Measurements from ENCODE around the gene KCNC3. TPM values are rescaled to one million over a fixed set of nuclear protein-coding genes. Genes with fewer than 3 reads are reported as not detected.

KCNC3 gene
- total RNA-seq, 2 experiments from 2014 or later: 4.2 to 4.3 TPM

DNA sequence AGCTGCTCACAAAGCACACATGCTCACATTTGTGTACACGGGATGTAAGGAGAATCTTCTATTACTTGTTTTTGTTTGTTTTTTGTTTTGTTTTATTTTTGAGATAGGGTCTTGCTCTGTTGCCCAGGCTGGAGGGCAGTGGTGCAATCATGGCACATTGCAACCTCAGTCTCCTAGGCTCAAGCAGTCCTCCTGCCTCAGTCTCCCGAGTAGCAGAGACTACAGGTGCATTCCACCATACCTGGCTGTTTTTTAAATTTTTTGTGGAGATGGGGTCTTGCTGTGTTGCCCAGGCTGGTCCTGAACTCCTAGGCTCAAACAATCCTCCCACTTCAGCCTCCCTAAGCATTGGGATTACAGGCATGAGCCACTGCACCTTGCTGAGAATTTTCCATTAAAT, 41.8 kb downstream of the KCNC3 start:
- H3K4me3 Mint-ChIP-seq: no peak overlapping the region

DNA sequence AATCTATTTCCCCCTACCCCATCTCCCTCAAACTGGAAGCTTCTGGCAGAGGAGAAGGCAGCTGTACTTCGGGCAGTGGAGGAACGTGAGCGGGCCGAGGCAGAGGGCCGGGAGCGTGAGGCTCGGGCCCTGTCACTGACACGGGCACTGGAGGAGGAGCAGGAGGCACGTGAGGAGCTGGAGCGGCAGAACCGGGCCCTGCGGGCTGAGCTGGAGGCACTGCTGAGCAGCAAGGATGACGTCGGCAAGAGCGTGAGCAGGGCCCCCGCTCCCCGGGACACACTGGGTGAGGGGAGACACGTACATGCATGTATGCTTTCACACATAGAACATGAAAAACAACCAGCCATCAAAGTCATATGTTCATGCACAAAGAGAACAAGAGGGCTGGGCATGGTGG, 42.7 kb downstream of the KCNC3 start:
- H3K27me3 Mint-ChIP-seq: peaks cover 9% of the 10 kb centered on the region
- H3K27ac Mint-ChIP-seq: no peak overlapping the region
- POLR2A ChIA-PET: no interaction called here

More for the DNA sequence above, 41.8 kb downstream of the KCNC3 start:
- peaks cover 11% of the 10 kb centered on the region for H3K9me3 Mint-ChIP-seq
- no peaks in the 10 kb centered on the region for H3K4me1 Mint-ChIP-seq
- no peaks in the 10 kb centered on the region for H3K36me3 Mint-ChIP-seq (ENCODE audit: low read depth)
- no peak for DNase-seq
- CTCF ChIA-PET: no interaction called here
- H3K27ac Mint-ChIP-seq: no peak overlapping the region
- peaks cover 9% of the 10 kb centered on the region for H3K27me3 Mint-ChIP-seq
- POLR2A ChIA-PET: no interaction called here

DNA sequence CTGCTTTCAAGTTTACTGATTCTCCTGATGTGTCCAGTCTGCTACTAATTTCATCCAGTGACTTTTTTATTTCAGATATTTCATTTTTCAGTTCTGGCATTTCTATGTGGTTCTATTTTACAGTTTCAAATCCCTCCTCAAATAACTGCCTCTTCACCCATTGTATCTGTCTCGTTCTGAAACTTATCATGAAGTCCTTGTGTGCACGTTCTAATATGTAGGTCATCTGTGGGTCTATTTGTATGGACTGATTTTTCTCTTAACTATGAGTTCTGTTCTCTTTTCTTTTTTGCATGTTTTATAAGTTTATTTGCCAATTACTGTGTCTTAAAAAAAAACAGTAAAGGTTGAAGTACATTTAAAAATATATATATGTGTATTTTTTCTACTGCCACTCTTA, 43.3 kb downstream of the KCNC3 start:
- Mint-ChIP-seq H3K36me3 (ENCODE audit: low read depth) (no peaks in the 10 kb centered on the region), H3K27me3 (peaks cover 9% of the 10 kb centered on the region), H3K27ac (no peak overlapping the region), H3K4me3 (no peak overlapping the region), H3K9me3 (peaks cover 11% of the 10 kb centered on the region), H3K4me1 (no peaks in the 10 kb centered on the region)
- ChIA-PET CTCF (no interaction called here), POLR2A (no interaction called here)
- DNase-seq: no peak

More for the DNA sequence above, 42.7 kb downstream of the KCNC3 start:
- no peak for DNase-seq
- no peak overlapping the region for H3K4me3 Mint-ChIP-seq
- no peaks in the 10 kb centered on the region for H3K36me3 Mint-ChIP-seq (ENCODE audit: low read depth)
- H3K9me3 Mint-ChIP-seq: peaks cover 11% of the 10 kb centered on the region
- H3K4me1 Mint-ChIP-seq: no peaks in the 10 kb centered on the region
- CTCF ChIA-PET: no interaction called here

DNA sequence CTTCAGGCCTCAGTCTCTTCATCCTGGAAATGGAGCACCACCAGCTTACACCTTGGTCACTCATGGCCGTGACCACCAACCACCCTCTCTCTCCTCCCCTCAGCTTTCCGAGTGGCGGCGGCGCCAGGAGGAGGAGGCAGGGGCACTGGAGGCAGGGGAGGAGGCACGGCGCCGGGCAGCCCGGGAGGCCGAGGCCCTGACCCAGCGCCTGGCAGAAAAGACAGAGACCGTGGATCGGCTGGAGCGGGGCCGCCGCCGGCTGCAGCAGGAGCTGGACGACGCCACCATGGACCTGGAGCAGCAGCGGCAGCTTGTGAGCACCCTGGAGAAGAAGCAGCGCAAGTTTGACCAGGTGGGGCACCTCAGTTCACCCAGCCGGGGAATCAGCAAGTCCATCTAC, 47.7 kb downstream of the KCNC3 start:
- Mint-ChIP-seq H3K9me3 (peaks cover 4% of the 10 kb centered on the region), H3K27me3 (peaks cover 5% of the 10 kb centered on the region), H3K4me1 (no peaks in the 10 kb centered on the region), H3K27ac (no peak overlapping the region), H3K36me3 (ENCODE audit: low read depth) (no peaks in the 10 kb centered on the region), H3K4me3 (no peak overlapping the region)
- POLR2A ChIA-PET: no interaction called here
- CTCF ChIA-PET: no interaction called here
- no peak for DNase-seq

DNA sequence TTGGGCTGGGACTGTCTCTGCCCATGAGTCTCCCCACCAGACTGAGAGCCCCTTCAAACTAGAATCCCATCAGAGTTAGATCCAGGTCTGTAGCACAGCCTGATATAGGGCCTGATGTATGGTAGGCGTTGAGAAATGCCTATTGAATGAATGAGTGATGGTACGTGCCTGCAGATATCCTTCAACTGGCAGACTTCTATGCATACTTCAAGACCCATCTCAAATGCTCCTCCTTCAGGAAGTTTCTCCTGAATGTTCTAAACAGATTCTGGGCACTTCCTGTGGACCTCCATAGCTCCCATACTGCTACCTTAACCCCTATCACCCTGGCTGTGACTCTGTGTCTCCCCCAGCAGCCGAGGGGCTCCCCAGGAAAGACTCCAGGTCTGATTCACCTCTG, 48.2 kb downstream of the KCNC3 start:
- CTCF ChIA-PET: no interaction called here
- Mint-ChIP-seq H3K4me1 (no peaks in the 10 kb centered on the region), H3K4me3 (no peak overlapping the region), H3K27ac (no peak overlapping the region), H3K9me3 (peaks cover 4% of the 10 kb centered on the region), H3K36me3 (ENCODE audit: low read depth) (no peaks in the 10 kb centered on the region), H3K27me3 (peaks cover 5% of the 10 kb centered on the region)
- POLR2A ChIA-PET: no interaction called here
- no peak for DNase-seq

DNA sequence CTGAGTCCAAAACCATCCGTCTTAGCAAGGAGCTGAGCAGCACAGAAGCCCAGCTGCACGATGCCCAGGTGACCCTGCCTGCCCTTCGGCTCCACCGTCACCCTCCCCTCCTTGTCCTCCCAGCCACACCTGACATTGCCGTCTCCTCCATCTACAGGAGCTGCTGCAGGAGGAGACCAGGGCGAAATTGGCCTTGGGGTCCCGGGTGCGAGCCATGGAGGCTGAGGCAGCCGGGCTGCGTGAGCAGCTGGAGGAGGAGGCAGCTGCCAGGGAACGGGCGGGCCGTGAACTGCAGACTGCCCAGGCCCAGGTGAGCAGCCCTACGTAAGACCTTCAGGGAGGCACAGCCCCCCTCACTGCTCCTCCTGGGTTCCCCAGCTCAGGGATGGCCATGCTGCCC, 49.1 kb downstream of the KCNC3 start:
- H3K27ac Mint-ChIP-seq: no peak overlapping the region
- H3K4me1 Mint-ChIP-seq: no peaks in the 10 kb centered on the region
- H3K36me3 Mint-ChIP-seq (ENCODE audit: low read depth): no peaks in the 10 kb centered on the region
- DNase-seq: no peak
- ChIA-PET CTCF (no interaction called here), POLR2A (no interaction called here)
- H3K9me3 Mint-ChIP-seq: no peaks in the 10 kb centered on the region
- H3K27me3 Mint-ChIP-seq: peaks cover 1% of the 10 kb centered on the region
- no peak overlapping the region for H3K4me3 Mint-ChIP-seq

DNA sequence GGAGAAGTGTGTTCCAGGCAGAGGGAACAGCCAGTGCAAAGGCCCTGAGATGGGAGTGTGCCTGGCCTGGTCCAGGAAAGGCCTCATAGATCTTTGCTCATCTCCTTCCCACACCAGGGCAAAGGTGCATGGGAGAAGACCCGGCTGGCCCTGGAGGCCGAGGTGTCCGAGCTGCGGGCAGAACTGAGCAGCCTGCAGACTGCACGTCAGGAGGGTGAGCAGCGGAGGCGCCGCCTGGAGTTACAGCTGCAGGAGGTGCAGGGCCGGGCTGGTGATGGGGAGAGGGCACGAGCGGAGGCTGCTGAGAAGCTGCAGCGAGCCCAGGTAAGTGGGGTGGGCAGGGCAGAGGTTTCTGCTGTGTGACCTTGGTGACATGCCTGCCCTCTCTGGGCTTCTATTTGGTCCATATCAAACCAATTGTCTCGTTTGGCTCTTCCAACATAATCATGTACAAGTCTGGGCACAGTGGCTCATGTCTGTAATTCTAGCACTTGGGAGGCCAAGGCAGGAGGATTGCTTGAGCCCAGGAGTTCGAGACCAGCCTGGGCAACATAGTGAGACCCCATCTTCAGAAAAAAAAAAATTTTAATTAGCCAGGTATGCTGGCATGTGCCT, 51.1 kb downstream of the KCNC3 start:
- Mint-ChIP-seq H3K36me3 (ENCODE audit: low read depth) (no peaks in the 10 kb centered on the region), H3K4me3 (no peak overlapping the region), H3K27ac (no peak overlapping the region), H3K9me3 (no peaks in the 10 kb centered on the region), H3K4me1 (no peaks in the 10 kb centered on the region), H3K27me3 (no peaks in the 10 kb centered on the region)
- ChIA-PET POLR2A (no interaction called here), CTCF (no interaction called here)
- no peak for DNase-seq

DNA sequence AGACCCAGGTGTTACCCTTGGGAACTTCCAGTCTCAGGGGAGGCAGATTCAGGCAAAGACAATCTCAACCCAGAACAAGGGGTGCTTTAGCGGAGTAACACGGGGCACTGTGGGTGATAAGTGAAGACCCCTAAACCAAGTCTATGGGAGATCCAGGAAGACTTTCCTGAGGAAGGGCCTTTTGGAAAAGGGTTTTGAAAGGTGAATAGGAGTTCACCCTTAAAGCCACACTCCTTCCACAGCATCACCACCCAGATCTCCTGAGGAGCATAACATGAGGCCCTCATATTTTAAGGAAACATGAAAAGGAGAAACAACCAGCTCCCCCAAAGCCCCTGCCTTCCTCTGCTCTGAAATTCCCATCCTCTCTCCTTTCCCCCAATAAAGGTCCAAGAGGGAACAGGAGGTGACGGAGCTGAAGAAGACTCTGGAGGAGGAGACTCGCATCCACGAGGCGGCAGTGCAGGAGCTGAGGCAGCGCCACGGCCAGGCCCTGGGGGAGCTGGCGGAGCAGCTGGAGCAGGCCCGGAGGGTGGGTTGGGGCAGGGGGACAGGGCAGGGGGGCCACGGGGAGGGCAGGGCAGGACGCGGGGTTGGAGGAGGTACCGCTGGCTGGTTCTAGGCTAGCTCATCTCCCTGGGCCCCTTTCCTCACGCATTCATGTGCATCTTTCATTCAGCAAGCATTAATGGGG, 52.7 kb downstream of the KCNC3 start:
- no peaks in the 10 kb centered on the region for H3K36me3 Mint-ChIP-seq (ENCODE audit: low read depth)
- H3K27ac Mint-ChIP-seq: no peak overlapping the region
- ChIA-PET CTCF (no interaction called here), POLR2A (no interaction called here)
- H3K4me1 Mint-ChIP-seq: no peaks in the 10 kb centered on the region
- H3K4me3 Mint-ChIP-seq: no peak overlapping the region
- no peaks in the 10 kb centered on the region for H3K9me3 Mint-ChIP-seq
- no peaks in the 10 kb centered on the region for H3K27me3 Mint-ChIP-seq
- DNase-seq: no peak

DNA sequence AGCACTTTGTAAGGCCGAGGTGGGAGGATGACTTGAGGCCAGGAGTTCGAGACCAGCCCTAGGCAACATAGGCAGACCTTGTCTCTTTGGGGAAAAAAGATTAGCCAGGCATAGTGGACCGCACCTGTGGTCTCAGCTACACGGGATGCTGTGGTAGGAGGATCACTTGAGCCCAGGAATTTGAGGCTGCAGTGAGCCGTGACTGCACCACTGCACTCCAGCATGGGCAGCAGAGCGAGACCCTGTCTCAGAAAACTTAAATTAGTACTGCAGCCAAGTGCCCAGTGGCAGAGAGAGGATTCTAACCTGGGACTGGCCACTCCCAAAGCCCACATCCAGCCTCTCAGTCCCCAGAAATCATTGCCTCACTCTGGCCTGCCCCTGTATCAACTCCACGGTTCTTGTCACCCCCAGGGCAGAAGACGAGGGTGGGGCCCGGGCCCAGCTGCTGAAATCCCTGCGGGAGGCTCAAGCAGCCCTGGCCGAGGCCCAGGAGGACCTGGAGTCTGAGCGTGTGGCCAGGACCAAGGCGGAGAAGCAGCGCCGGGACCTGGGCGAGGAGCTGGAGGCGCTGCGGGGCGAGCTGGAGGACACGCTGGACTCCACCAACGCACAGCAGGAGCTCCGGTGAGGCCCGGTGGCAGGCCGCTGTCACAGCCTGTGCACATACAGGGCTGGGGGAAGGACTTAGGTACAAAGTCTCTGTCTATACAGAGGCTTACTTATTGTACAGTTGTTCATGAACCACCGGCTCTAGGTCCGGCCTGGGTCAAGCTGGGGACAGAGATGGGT, 53.4 kb downstream of the KCNC3 start:
- Mint-ChIP-seq H3K4me1 (no peaks in the 10 kb centered on the region), H3K27ac (no peak overlapping the region), H3K27me3 (no peaks in the 10 kb centered on the region), H3K36me3 (ENCODE audit: low read depth) (no peaks in the 10 kb centered on the region), H3K4me3 (no peak overlapping the region), H3K9me3 (no peaks in the 10 kb centered on the region)
- ChIA-PET POLR2A (no interaction called here), CTCF (no interaction called here)
- no peak for DNase-seq

DNA sequence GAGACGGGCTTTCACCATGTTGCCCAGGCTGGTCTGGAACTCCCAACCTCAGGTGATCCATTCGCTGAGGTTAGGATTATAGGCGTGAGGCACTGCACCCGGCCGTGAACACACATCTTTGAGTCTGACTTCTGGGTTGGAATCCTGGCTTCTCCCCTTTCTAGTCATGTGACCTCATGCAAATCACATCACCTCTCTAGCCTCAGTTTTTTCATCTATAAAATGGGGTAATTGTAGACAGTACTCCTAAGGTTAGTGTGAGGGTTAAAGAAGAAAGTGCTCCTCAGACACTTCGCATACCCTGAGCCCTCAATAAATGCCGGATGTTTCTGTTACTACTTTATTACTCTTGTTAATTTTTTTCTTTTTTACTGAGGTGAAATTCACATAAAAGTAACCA, 55.4 kb downstream of the KCNC3 start:
- ChIA-PET POLR2A (no interaction called here), CTCF (interaction anchor here (1.2 to 1.4 kb wide), 2 partner anchors 8 to 15 kb away, joined by 4 read pairs; no protein-coding TSS in a partner anchor)
- Mint-ChIP-seq H3K36me3 (ENCODE audit: low read depth) (no peaks in the 10 kb centered on the region), H3K4me3 (no peak overlapping the region), H3K27ac (no peak overlapping the region), H3K4me1 (no peaks in the 10 kb centered on the region), H3K27me3 (no peaks in the 10 kb centered on the region), H3K9me3 (no peaks in the 10 kb centered on the region)
- no peak for DNase-seq

DNA sequence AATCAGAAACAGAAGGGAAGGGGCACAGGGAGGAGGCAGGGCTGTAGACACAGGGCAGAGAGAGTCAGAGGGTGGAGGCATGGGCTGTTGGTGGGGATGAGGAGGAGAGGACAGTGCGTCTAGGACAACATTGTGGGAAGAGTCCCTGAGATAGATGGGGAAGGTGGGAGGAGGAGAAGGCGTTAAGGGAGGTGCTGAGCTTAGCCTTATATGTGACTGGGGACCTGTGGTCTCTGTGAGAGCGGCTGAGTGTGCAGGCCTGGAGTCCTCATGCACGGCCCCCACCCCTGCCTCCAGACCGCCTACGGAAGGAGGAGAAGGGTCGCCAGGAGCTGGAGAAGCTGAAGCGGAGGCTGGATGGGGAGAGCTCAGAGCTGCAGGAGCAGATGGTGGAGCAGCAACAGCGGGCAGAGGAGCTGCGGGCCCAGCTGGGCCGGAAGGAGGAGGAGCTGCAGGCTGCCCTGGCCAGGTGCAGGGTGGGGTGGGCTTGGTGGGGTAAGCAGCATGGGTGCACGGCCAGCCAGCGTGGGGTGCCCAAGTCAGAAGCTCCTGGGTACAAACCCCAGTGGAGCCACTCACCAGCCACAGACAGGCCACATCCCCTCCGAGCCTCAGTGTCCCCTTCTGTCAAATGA, 56.8 kb downstream of the KCNC3 start:
- Mint-ChIP-seq H3K4me3 (no peak overlapping the region), H3K9me3 (no peaks in the 10 kb centered on the region), H3K27me3 (no peaks in the 10 kb centered on the region), H3K27ac (no peak overlapping the region), H3K36me3 (ENCODE audit: low read depth) (no peaks in the 10 kb centered on the region), H3K4me1 (no peaks in the 10 kb centered on the region)
- no peak for DNase-seq
- POLR2A ChIA-PET: no interaction called here
- CTCF ChIA-PET: interaction anchor here (1.2 to 1.4 kb wide), 2 partner anchors 10 to 13 kb away, joined by 4 read pairs; no protein-coding TSS in a partner anchor

DNA sequence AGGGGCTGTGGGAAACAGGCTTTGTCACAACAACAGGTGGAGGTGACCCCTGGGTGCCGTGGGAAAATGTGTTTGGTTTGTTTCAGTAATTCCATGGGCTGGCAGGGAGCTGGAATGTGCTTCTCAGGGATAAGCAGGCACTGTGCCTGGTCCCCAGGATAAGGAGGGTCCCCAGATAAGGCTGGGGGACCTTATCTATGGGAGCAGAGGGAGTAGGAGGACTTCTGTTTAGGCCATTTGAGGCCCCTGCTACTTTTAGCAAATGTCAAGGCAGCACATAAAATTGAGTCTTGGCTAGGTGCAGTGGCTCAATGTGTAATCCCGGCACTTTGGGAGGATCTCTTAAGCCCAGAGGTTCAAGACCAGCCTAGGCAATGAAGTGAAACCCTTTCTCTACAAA, 59.5 kb downstream of the KCNC3 start:
- ChIA-PET CTCF (no interaction called here), POLR2A (no interaction called here)
- Mint-ChIP-seq H3K36me3 (ENCODE audit: low read depth) (no peaks in the 10 kb centered on the region), H3K4me1 (no peaks in the 10 kb centered on the region), H3K4me3 (no peak overlapping the region), H3K27me3 (no peaks in the 10 kb centered on the region), H3K9me3 (no peaks in the 10 kb centered on the region), H3K27ac (no peak overlapping the region)
- DNase-seq: no peak

DNA sequence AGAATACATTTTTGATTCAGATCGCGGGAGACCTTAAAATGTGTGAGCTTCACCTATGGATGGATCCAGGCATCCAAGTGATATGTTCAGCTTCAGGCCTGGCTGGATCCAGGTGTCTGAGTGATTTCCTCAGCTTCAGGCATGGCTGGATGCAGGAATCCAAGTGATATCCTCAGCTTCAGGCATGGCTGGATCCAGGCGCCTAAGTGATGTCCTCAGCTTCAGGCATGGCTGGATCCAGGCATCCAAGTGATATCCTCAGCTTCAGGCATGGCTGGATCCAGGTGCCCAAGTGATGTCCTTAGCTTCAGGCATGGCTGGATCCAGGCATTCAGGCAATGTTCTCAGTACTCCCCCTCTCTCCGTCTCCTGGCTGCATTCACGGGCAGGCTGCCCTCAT, 60.7 kb downstream of the KCNC3 start:
- Mint-ChIP-seq H3K36me3 (ENCODE audit: low read depth) (no peaks in the 10 kb centered on the region), H3K27me3 (no peaks in the 10 kb centered on the region), H3K9me3 (no peaks in the 10 kb centered on the region), H3K4me1 (no peaks in the 10 kb centered on the region), H3K27ac (no peak overlapping the region), H3K4me3 (no peak overlapping the region)
- ChIA-PET POLR2A (interaction anchor here (1.0 kb wide), 1 partner anchor 14 kb away, joined by 3 read pairs; no protein-coding TSS in a partner anchor), CTCF (interaction anchor here (0.5 kb wide), 1 partner anchor 10 kb away, joined by 5 read pairs; no protein-coding TSS in a partner anchor)
- no peak for DNase-seq

Data from activated CD4-positive, alpha-beta memory T cell treated with anti-CD3 and anti-CD28 coated beads, Interleukin-2, amount 10 ng/mL, durations not matched to agents 7 days and 5 days (primary cell).